NCI-H510A treated with DMSO at 0.1 percent for 48 hours (cell line): ENCODE results near the gene LIPH.
"Not testable (repeated sequence)": the region's sequence is repeated elsewhere in the genome, so short reads cannot be mapped to it uniquely, and the experiment has no call there.

Experiments used
- DNase-seq: peaks from one replicate; lab custom pipeline; 2025; lab: John Stamatoyannopoulos, UW

The LIPH gene

GRCh38 chr3:185552358-185552877, at the start of gene LIPH:
Gene LIPH (minus strand): TSS chr3:185552588. CDS start chr3:185552471, 117 bp downstream.
- peak; percentile 11 for DNase-seq

GRCh38 chr3:185595526-185595925, 43.1 kb upstream of the LIPH start:
- no peak for DNase-seq

- DNase-seq, result no peak
These were observed 41.7 kb upstream of the LIPH start for GRCh38 chr3:185594073-185594472.

GRCh38 chr3:185586686-185587039, 34.3 kb upstream of the LIPH start:
- DNase-seq, result peak; percentile 67

GRCh38 chr3:185585859-185586685, 33.7 kb upstream of the LIPH start, which contains the start of gene SENP2:
Gene SENP2 (plus strand): TSS chr3:185586295. CDS start chr3:185586414, 119 bp downstream.
- DNase-seq, result peak; percentile 96

- peak; percentile 45 for DNase-seq
These were observed 33.1 kb upstream of the LIPH start for GRCh38 chr3:185585518-185585858.

GRCh38 chr3:185584686-185585085, 32.3 kb upstream of the LIPH start:
- no peak for DNase-seq

- no peak for DNase-seq
These were observed 31.5 kb upstream of the LIPH start for GRCh38 chr3:185583925-185584324.

- DNase-seq, result no peak
These were observed 30.5 kb upstream of the LIPH start for GRCh38 chr3:185582871-185583270.

- no peak for DNase-seq
These were observed 29.8 kb upstream of the LIPH start for GRCh38 chr3:185582236-185582635.

GRCh38 chr3:185575108-185575869, 22.9 kb upstream of the LIPH start:
- peak; percentile 59 for DNase-seq

GRCh38 chr3:185572183-185572582, 19.8 kb upstream of the LIPH start:
- no peak for DNase-seq

GRCh38 chr3:185561958-185562357, 9.6 kb upstream of the LIPH start:
- peak; percentile 9 for DNase-seq

GRCh38 chr3:185561374-185561943, 9.1 kb upstream of the LIPH start:
- no peak for DNase-seq

- DNase-seq, result no peak
These were observed 8.3 kb upstream of the LIPH start for GRCh38 chr3:185560676-185561075.

GRCh38 chr3:185559706-185560090, 7.3 kb upstream of the LIPH start:
- no peak for DNase-seq

- DNase-seq, result no peak
These were observed 6.0 kb upstream of the LIPH start for GRCh38 chr3:185558395-185558794.

GRCh38 chr3:185556640-185557039, 4.3 kb upstream of the LIPH start:
- not testable (repeated sequence) for DNase-seq

GRCh38 chr3:185555860-185556347, 3.5 kb upstream of the LIPH start:
- DNase-seq, result no peak

- DNase-seq, result no peak
These were observed 2.7 kb upstream of the LIPH start for GRCh38 chr3:185555101-185555501.

GRCh38 chr3:185549651-185550111, 2.7 kb downstream of the LIPH start:
- no peak for DNase-seq

- no peak for DNase-seq
These were observed 3.3 kb downstream of the LIPH start for GRCh38 chr3:185549122-185549521.
